H9 (cell line): Measurements from ENCODE around the gene TRPM2. TPM values are rescaled to one million over a fixed set of nuclear protein-coding genes. Genes with fewer than 3 reads are reported as not detected.

ENCODE experiments used
- DNase-seq: peaks from one replicate; pipeline ENCODE4 v3.0.0-alpha.2; 2017
- H2AFZ ChIP-seq: one replicate; pipeline ENCODE4 v1.6.1; 2013; ENCODE audit warnings: mild to moderate bottlenecking, low read length, control low read depth, moderate library complexity
- H2AK5ac ChIP-seq: 2 replicates; pipeline ENCODE4 v1.6.1; 2013; ENCODE audit warnings: low read length, control low read depth, mixed read lengths; ENCODE audit not compliant: insufficient read length
- H2BK120ac ChIP-seq: one replicate; pipeline ENCODE4 v1.6.1; 2013; ENCODE audit warnings: low read depth, mild to moderate bottlenecking, low read length, control low read depth, inconsistent platforms; ENCODE audit not compliant: poor library complexity, severe bottlenecking
- H2BK12ac ChIP-seq: 2 replicates; pipeline ENCODE4 v1.6.1; 2013; ENCODE audit warnings: low read length, control low read depth, mixed read lengths, low read depth; ENCODE audit not compliant: insufficient read length
- H2BK15ac ChIP-seq: 2 replicates; pipeline ENCODE4 v1.6.1; 2013; ENCODE audit warnings: low read depth, low read length, control low read depth
- H2BK20ac ChIP-seq: one replicate; pipeline ENCODE4 v1.6.1; 2013; ENCODE audit warnings: low read depth, mild to moderate bottlenecking, low read length, control low read depth, inconsistent platforms; ENCODE audit not compliant: poor library complexity, severe bottlenecking
- H2BK5ac ChIP-seq: 2 replicates; pipeline ENCODE4 v1.6.1; 2013; ENCODE audit warnings: low read length, control low read depth, mixed read lengths; ENCODE audit not compliant: insufficient read length
- H3K14ac ChIP-seq: 2 replicates; pipeline ENCODE4 v1.6.1; 2013; ENCODE audit warnings: low read length, control low read depth; ENCODE audit not compliant: insufficient read depth
- H3K18ac ChIP-seq: 2 replicates; pipeline ENCODE4 v1.6.1; 2013; ENCODE audit warnings: low read depth, mild to moderate bottlenecking, mixed read lengths, low read length, control low read depth; ENCODE audit not compliant: insufficient read length
- H3K23ac ChIP-seq: 2 replicates; pipeline ENCODE4 v1.6.1; 2013; ENCODE audit warnings: low read length, control low read depth, mixed read lengths, low read depth; ENCODE audit not compliant: insufficient read length
- H3K23me2 ChIP-seq: 2 replicates; pipeline ENCODE4 v1.6.1; 2013; ENCODE audit warnings: low read depth, mild to moderate bottlenecking, mixed read lengths, low read length, control low read depth; ENCODE audit not compliant: insufficient read length, poor library complexity, severe bottlenecking
- H3K27ac ChIP-seq: 2 replicates; pipeline ENCODE4 v1.5.1; 2013; ENCODE audit warnings: low read length, control low read depth, mixed read lengths, low read depth; ENCODE audit not compliant: insufficient read length
- H3K27me3 ChIP-seq: 2 replicates; pipeline ENCODE4 v1.6.1; 2013; ENCODE audit warnings: low read length, control low read depth, inconsistent platforms; ENCODE audit not compliant: insufficient read depth
- H3K4ac ChIP-seq: 2 replicates; pipeline ENCODE4 v1.6.1; 2013; ENCODE audit warnings: low read depth, mild to moderate bottlenecking, control low read depth, inconsistent platforms, low read length, moderate library complexity
- H3K4me1 ChIP-seq: 2 replicates; pipeline ENCODE4 v1.6.1; 2013; ENCODE audit warnings: low read length, control low read depth, inconsistent platforms; ENCODE audit not compliant: insufficient read depth
- H3K4me2 ChIP-seq: 2 replicates; pipeline ENCODE4 v1.6.1; 2013; ENCODE audit warnings: low read length, control low read depth, mixed read lengths; ENCODE audit not compliant: insufficient read length, insufficient read depth
- H3K56ac ChIP-seq: 2 replicates; pipeline ENCODE4 v1.6.1; 2013; ENCODE audit warnings: low read depth, mild to moderate bottlenecking, mixed read lengths, low read length, control low read depth; ENCODE audit not compliant: insufficient read length
- H3K79me1 ChIP-seq: 2 replicates; pipeline ENCODE4 v1.6.1; 2013; ENCODE audit warnings: low read depth, mild to moderate bottlenecking, moderate library complexity, low read length, control low read depth, inconsistent platforms; ENCODE audit not compliant: insufficient read depth, poor library complexity, severe bottlenecking
- H3K79me2 ChIP-seq: 2 replicates; pipeline ENCODE4 v1.6.1; 2013; ENCODE audit warnings: low read length, control low read depth, inconsistent platforms; ENCODE audit not compliant: insufficient read depth
- H3K9ac ChIP-seq: 2 replicates; pipeline ENCODE4 v1.6.1; 2013; ENCODE audit warnings: low read length, control low read depth, mixed read lengths; ENCODE audit not compliant: insufficient read length; ENCODE audit errors: extremely low read depth
- H3K9me3 ChIP-seq: one replicate; pipeline ENCODE4 v1.6.1; 2013; ENCODE audit warnings: low read depth, low read length, inconsistent platforms; ENCODE audit not compliant: control insufficient read depth
- H3T11ph ChIP-seq: one replicate; pipeline ENCODE4 v1.6.1; 2013; ENCODE audit warnings: mild to moderate bottlenecking, low read length, control low read depth, inconsistent platforms
- H4K20me1 ChIP-seq: one replicate; pipeline ENCODE4 v1.6.1; 2013; ENCODE audit not compliant: control insufficient read depth, insufficient read length, insufficient read depth
- H4K5ac ChIP-seq: 2 replicates; pipeline ENCODE4 v1.6.1; 2013; ENCODE audit warnings: low read depth, mild to moderate bottlenecking, mixed read lengths, low read length, control low read depth; ENCODE audit not compliant: insufficient read length
- H4K8ac ChIP-seq: replicated peaks from 2 replicates; pipeline ENCODE4 v1.6.1; 2013; ENCODE audit warnings: low read length, control low read depth, mixed read lengths, low read depth; ENCODE audit not compliant: insufficient read length
- H4K91ac ChIP-seq: 2 replicates; pipeline ENCODE4 v1.6.1; 2013; ENCODE audit warnings: low read depth, mild to moderate bottlenecking, moderate library complexity, mixed read lengths, low read length, control low read depth; ENCODE audit not compliant: insufficient read length
- H3K27ac Mint-ChIP-seq, 3 experiments: 2 replicates in 2 of 3; 3 replicates in 1 of 3; pipeline ENCODE4 v1.8.0; 2020 to 2021; ENCODE audit warnings: mixed read lengths in 3 of 3, mild to moderate bottlenecking in 1 of 3, moderate library complexity in 1 of 3
- H3K27me3 Mint-ChIP-seq: 2 replicates; pipeline ENCODE4 v1.8.0; 2021; ENCODE audit warnings: low read depth, mild to moderate bottlenecking, moderate library complexity, mixed read lengths
- H3K36me3 Mint-ChIP-seq, 3 experiments: 2 replicates in 2 of 3; 3 replicates in 1 of 3; pipeline ENCODE4 v1.8.0; 2020 to 2021; ENCODE audit warnings: low read depth in 3 of 3, mixed read lengths in 3 of 3; ENCODE audit not compliant: insufficient read depth in 1 of 3
- H3K4me1 Mint-ChIP-seq, 2 experiments: 2 replicates each; pipeline ENCODE4 v1.8.0; 2020; ENCODE audit warnings: mixed read lengths in 2 of 2
- H3K4me3 Mint-ChIP-seq, 2 experiments: 2 replicates in 1 of 2; 3 replicates in 1 of 2; pipeline ENCODE4 v1.8.0; 2020 to 2021; ENCODE audit warnings: mild to moderate bottlenecking in 2 of 2, mixed read lengths in 2 of 2, moderate library complexity in 1 of 2
- H3K9me3 Mint-ChIP-seq, 2 experiments: 2 replicates in 1 of 2; 3 replicates in 1 of 2; pipeline ENCODE4 v1.8.0; 2020; ENCODE audit warnings: mild to moderate bottlenecking in 2 of 2, mixed read lengths in 2 of 2, moderate library complexity in 1 of 2
- CTCF ChIP-seq: fragments of 200-600 bp; sonication (generic); conservative IDR thresholded peaks from 3 replicates; pipeline ENCODE4 v1.8.0; 2021; ENCODE audit warnings: antibody characterized with exemption, mild to moderate bottlenecking
- total RNA-seq: library from RNA; stranded (reverse); gene quantifications from 2 replicates; pipeline ENCODE4 v1.2.1, GENCODE V29; 2021

The TRPM2 gene
- total RNA-seq, 1 experiment from 2014 or later: 0.68 TPM

DNA sequence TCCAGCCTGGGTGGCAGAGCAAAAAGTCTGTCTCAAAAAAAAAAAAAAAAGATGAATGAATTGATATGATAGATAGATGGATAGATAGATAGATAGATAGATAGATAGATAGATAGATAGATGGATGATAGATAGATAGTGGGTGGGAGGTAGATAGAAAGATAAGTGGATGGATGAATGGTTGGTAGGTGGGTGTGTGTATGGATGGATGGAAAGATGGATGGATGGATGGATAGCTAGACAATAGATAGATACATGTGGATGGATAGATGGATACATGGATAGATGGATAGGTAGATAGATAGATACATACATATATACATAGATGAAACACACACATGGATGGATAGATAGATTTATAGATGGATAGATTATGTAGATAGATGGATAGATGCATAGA, 28.5 kb downstream of the TRPM2 start:
- H3T11ph ChIP-seq: no peak overlapping the region
- Mint-ChIP-seq H3K27ac (no peak overlapping the region), H3K27me3 (peaks cover 31% of the 10 kb centered on the region), H3K4me3 (no peak overlapping the region), H3K4me1 (peaks cover 18 to 21% of the 10 kb centered on the region in 2 experiments), H3K9me3 (peaks cover 23 to 24% of the 10 kb centered on the region in 2 experiments), H3K36me3 (peaks cover 0 to 6% (median 0%) of the 10 kb centered on the region in 3 experiments; a peak in 2 of 7 replicates)
- no peaks in the 10 kb centered on the region for H4K20me1 ChIP-seq
- no peak overlapping the region for H3K4me2 ChIP-seq
- no peaks in the 10 kb centered on the region for H3K4me1 ChIP-seq
- H2AK5ac ChIP-seq: no peak overlapping the region
- H3K79me2 ChIP-seq: no peaks in the 10 kb centered on the region
- no peak overlapping the region for H3K27ac ChIP-seq
- no peak overlapping the region for H2BK120ac ChIP-seq
- no peaks in the 10 kb centered on the region for H3K27me3 ChIP-seq
- no peak overlapping the region for H4K8ac ChIP-seq
- H3K9me3 ChIP-seq: no peaks in the 10 kb centered on the region
- H2BK20ac ChIP-seq: no peak overlapping the region
- H4K91ac ChIP-seq: no peak overlapping the region
- no peak overlapping the region for H3K4ac ChIP-seq
- DNase-seq: no peak
- no peak overlapping the region for H3K56ac ChIP-seq
- H3K14ac ChIP-seq: no peak overlapping the region
- no peaks in the 10 kb centered on the region for H3K79me1 ChIP-seq
- H3K9ac ChIP-seq: no peak overlapping the region
- no peak for TF ChIP-seq CTCF
- no peak overlapping the region for H2BK15ac ChIP-seq
- no peak overlapping the region for H2BK12ac ChIP-seq
- H2AFZ ChIP-seq: no peak overlapping the region
- H3K23me2 ChIP-seq: no peaks in the 10 kb centered on the region
- H4K5ac ChIP-seq: no peak overlapping the region
- H3K23ac ChIP-seq: no peak overlapping the region
- H3K18ac ChIP-seq: no peak overlapping the region
- H2BK5ac ChIP-seq: no peak overlapping the region
